ENCODE data around the gene NMRK2.
"Not testable (repeated sequence)": the region's sequence is repeated elsewhere in the genome, so short reads cannot be mapped to it uniquely, and the experiment has no call there.

NMRK2 gene

DNA sequence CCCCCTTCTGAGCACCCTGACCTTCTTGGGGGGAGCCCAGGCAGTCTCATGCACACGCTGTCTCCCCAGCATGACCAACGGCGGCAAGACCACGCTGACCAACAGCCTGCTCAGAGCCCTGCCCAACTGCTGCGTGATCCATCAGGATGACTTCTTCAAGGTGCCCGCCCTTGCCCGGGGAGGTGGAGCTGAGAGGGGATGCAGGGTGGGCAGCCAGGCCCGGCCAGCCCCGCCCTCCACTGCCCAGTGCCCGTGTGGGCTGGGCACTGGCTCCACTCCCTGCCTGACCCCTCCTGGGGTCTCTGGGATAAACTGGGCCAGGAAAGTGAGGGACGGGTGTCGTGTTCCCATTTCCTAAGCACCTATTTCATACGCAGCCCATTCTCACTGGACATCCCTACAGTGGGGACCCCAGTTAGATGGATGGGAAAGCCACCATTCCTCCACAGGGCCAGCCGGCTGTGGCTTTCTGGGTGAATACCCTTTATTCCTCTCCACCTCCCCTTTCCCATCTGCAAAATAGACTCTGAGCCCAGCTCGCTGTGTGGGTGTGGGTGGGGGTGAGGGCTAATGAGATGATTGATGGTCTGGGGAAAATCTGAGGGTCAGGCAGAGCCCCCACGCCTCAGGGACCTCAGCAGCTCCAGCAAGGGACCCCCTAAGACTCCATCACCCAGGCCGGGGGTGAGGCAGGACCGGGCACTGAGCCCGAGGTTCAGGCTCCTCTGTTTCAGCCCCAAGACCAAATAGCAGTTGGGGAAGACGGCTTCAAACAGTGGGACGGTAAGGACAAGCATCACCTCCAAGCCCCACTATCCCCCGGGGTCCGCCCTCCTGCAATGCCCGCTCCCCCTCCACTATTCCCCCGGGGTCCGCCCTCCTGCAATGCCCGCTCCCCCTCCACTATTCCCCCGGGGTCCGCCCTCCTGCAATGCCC lies 3.9 kb downstream of the NMRK2 start:
- H3K4me3 ChIP-seq (ENCODE audit: low read depth, low read length) = no peak overlapping the region
- TF ChIP-seq CTCF (IDR thresholded peaks at IDR 0.05; ENCODE audit: borderline replicate concordance, insufficient read depth, low read depth, low read length) = no peak

DNA sequence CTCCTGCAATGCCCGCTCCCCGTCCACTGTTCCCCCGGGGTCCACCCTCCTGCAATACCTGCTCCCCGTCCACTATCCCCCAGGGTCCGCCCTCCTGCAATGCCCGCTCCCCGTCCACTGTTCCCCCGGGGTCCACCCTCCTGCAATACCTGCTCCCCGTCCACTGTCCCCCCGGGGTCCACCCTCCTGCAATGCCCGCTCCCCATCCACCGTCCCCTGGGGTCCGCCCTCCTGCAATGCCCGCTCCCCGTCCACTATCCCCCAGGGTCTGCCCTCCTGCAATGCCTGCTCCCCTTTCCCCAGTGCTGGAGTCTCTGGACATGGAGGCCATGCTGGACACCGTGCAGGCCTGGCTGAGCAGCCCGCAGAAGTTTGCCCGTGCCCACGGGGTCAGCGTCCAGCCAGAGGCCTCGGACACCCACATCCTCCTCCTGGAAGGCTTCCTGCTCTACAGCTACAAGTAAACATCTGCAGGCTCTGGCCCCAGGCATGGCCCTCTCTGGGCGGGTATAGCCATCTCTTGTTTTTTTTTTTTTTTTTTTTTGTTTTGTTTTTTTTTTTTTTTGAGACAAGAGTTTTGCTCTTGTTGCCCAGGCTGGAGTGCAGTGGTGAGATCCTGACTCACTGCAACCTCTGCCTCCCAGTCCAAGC lies 5.6 kb downstream of the NMRK2 start:
- H3K4me3 ChIP-seq (ENCODE audit: low read depth, low read length) = not testable (repeated sequence)

DNA sequence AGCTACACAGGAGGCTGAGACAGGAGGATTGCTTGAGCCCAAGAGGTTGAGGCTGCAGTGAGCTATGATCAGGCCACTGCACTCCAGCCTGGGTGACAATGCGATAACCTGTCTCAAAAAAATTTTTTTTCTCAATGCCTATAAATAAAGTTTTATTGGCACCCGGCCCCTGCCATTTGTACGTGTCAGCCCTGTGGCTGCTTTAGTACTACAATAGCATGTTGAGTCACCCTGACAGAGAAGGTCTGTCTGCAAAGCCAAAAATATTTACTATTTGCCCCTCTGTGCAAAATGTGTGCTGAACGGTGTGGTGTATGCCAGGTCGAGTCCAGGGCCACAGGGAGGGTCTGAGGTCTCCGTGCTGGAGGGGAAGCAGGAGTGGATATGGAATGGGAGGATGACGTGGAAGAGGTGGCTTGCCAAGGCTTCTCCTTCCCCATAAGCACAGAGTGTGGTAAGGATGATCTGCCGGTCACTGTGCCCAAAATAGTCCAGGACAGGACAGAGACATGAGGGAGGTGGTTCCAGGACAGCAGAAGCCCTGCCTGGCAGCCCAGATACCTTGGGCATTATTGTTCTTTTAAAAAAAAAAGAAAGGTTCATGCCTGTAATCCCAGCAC lies 10.0 kb downstream of the NMRK2 start:
- TF ChIP-seq CTCF (IDR thresholded peaks at IDR 0.05; ENCODE audit: borderline replicate concordance, insufficient read depth, low read depth, low read length) = no peak
- no peak overlapping the region for H3K4me3 ChIP-seq (ENCODE audit: low read depth, low read length)

DNA sequence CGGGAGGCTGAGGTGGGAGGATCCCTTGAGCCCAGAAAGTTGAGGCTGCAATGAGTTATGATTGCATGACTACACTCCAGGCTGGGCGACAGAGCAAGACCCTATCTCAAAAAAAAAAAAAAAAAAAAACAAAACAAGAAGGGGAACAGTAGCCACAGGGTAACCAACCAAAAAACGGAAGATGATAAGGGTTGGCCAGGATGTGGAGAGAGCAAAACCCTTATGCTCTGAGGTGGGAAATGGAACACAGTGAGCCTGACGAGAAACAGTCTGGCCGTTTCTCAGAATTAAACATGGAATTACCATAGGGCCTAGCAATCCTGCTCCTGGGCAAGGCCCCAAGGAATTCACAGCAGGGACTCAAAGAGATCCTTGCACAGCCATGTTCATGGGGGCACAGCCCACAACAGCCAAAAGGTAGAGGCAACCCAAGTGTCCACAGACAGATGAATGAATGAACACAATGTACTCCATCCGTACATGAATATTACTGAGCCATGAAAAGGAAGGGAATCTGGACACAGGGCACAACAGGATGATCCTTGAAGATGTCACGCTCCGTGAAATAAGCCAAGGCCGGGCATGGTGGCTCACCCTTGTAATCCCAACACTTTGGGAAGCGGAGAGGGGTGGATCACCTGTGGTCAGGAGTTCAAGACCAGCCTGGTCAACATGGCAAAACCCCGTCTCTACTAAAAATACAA lies 11.3 kb downstream of the NMRK2 start:
- TF ChIP-seq CTCF (IDR thresholded peaks at IDR 0.05; ENCODE audit: borderline replicate concordance, insufficient read depth, low read depth, low read length) = no peak
- no peak overlapping the region for H3K4me3 ChIP-seq (ENCODE audit: low read depth, low read length)

DNA sequence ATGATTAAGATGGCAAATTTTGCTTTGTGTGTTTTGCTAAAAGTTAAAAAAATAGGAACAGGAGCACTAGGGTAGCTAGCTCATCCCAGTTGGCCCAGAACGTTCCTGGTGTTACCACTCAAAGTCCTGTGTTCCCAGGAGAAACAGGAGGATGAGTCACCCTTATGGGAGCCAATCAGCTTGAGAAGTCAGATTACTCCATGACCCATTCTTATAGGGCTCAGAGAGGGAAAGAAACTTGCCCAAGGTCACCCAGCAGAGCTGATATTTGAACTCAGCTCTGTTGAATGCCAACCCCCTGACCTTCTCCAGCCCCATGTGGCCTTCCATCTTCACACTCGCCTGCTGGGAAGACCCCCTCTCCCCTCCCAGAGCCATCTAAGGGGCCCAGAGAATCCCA lies 13.0 kb downstream of the NMRK2 start:
- no peak for TF ChIP-seq CTCF (IDR thresholded peaks at IDR 0.05; ENCODE audit: borderline replicate concordance, insufficient read depth, low read depth, low read length)

DNA sequence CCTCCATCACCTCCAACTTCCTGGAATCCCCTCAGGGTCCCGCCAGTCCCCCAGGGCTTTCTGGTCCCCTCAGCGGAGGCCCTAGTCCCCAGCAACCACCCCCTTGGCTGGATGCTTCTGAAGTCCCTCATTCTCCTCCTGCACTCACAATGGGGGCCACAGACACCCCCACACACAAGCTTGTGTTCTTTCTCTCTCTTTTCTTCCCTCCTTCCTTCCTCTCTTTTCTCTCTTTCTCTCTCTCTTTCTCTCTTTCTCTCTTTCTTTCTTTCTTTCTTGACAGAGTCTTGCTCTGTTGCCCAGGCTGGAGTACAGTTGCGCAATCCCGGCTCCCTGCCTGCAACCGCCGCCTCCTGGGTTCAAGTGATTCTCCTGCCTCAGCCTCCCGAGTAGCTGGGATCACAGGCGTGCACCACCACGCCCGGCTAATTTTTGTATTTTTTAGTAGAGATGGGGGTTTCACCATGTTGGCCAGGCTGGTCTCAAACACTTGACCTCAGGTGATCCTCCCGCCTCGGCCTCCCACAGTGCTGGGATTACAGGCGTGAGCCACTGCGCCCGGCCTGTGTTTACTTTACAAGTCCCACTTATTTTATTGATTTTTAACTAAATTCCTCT lies 14.6 kb downstream of the NMRK2 start:
- not testable (repeated sequence) for H3K4me3 ChIP-seq (ENCODE audit: low read depth, low read length)

More for the DNA sequence above, 13.0 kb downstream of the NMRK2 start:
- no peak overlapping the region for H3K4me3 ChIP-seq (ENCODE audit: low read depth, low read length)

GRCh38 chr19:3949294-3949693 lies 16.4 kb downstream of the NMRK2 start:
- no peak overlapping the region for H3K4me3 ChIP-seq (ENCODE audit: low read depth, low read length)
- no peak for TF ChIP-seq CTCF (IDR thresholded peaks at IDR 0.05; ENCODE audit: borderline replicate concordance, insufficient read depth, low read depth, low read length)

Data from GM12875 (cell line).